A549 treated with DMSO at 1 μM for 4 hours (cell line): ENCODE results near the gene TRIM49B. TPM values are rescaled to one million over a fixed set of nuclear protein-coding genes. Genes with fewer than 3 reads are reported as not detected.

Source experiments
- total RNA-seq: library from RNA; stranded (reverse); fragments of 200-300 nt; extraction: Qiagen RNA extraction; gene quantifications from 5 replicates; pipeline ENCODE4 v1.2.3, GENCODE V29; 2022; ENCODE audit warnings: low read depth

The TRIM49B gene
- total RNA-seq: not detected in 5 replicates

GRCh38 chr11:49028523-49028922, at the start of gene TRIM49B:
Gene TRIM49B, plus strand, starts transcription at chr11:49028823. Its CDS starts 2,777 bp downstream, at chr11:49031600.

GRCh38 chr11:48983785-48984184, 44.8 kb upstream of the TRIM49B start, which contains the start of gene TRIM51G:
Gene TRIM51G, minus strand, starts transcription at chr11:48983885. Its CDS starts 2,190 bp downstream, at chr11:48981695.

GRCh38 chr11:49059012-49059411, 30.4 kb downstream of the TRIM49B start, which contains the start of gene TRIM64C:
Gene TRIM64C, minus strand, starts transcription at chr11:49059112. Its CDS starts 0 bp downstream, at chr11:49059112.

Other genes with a start within 250 kb of the TRIM49B start
- not detected in 5 replicates for gene TRIM51G, start 44.9 kb upstream of the TRIM49B start, total RNA-seq
- not detected in 5 replicates for gene TRIM64C, start 30.3 kb downstream of the TRIM49B start, total RNA-seq
- not detected in 5 replicates for gene FOLH1, start 179.8 kb downstream of the TRIM49B start, total RNA-seq